HepG2 (cell line): ENCODE measurements around the gene GUCY2D. TPM values are rescaled to one million over a fixed set of nuclear protein-coding genes. Genes with fewer than 3 reads are reported as not detected.

ENCODE experiments used
- ATAC-seq: fragments of 200-7000 bp; cut with Tn5 transposase; 3 replicates; pipeline ENCODE4 v1.9.1; 2020; ENCODE audit warnings: mild to moderate bottlenecking, moderate library complexity
- BruUV-seq: library from RNA; stranded (reverse); fragments of 400-500 nt; replicated peaks from 2 replicates; lab custom pipeline; 2021; lab: Mats Ljungman, UMichigan
- CTCF ChIA-PET: fragments of 300-600 bp; formaldehyde crosslinking; extraction: SDS; loops from one replicate; lab custom pipeline; 2021; ENCODE audit warnings: low total read pairs, inconsistent platforms, low intra/inter-chr PET ratio; lab: Yijun Ruan, JAX
- POLR2A ChIA-PET: fragments of 350-600 bp; sonication (Branson Sonifier 250); formaldehyde crosslinking; loops from one replicate; lab custom pipeline; 2020; ENCODE audit warnings: antibody characterized with exemption, inconsistent platforms; lab: Yijun Ruan, JAX
- DNase-seq: peaks from one replicate; pipeline ENCODE4 v3.0.0-alpha.2; 2015; ENCODE audit warnings: low spot score
- FAIRE-seq: peaks from 3 replicates; lab custom pipeline; 2011; peaks lifted over from hg19 to GRCh38; lab: Jason Lieb, UNC
- H2AFZ ChIP-seq: one replicate; pipeline ENCODE4 v1.6.1; 2011; ENCODE audit warnings: low read length, inconsistent platforms
- H3K27ac ChIP-seq: fragments of 300-600 bp; 3 replicates; pipeline ENCODE4 v1.8.0; 2011; ENCODE audit warnings: mixed run types, mild to moderate bottlenecking, mixed read lengths, low read length, inconsistent platforms; ENCODE audit not compliant: insufficient read depth; ENCODE audit errors: extremely low read length
- H3K27me3 ChIP-seq, 2 experiments: fragments of 200-600 bp in 1 of 2; 2 replicates in 1 of 2; 3 replicates in 1 of 2; pipeline versions ENCODE4 v1.6.0 to v1.8.0; 2011; ENCODE audit warnings: low read length in 2 of 2, mild to moderate bottlenecking in 2 of 2, moderate library complexity in 2 of 2, inconsistent platforms in 1 of 2; ENCODE audit not compliant: insufficient read depth in 2 of 2, control insufficient read depth in 1 of 2
- H3K36me3 ChIP-seq, 2 experiments: fragments of 200-600 bp in 1 of 2; replicated peaks in 1 of 2; 2 replicates in 1 of 2; 3 replicates in 1 of 2; pipeline versions ENCODE4 v1.5.1 to v1.8.0; 2011; ENCODE audit warnings: low read length in 2 of 2, inconsistent platforms in 1 of 2; ENCODE audit not compliant: insufficient read depth in 2 of 2, control insufficient read depth in 1 of 2
- H3K4me1 ChIP-seq: 2 replicates; pipeline ENCODE4 v1.5.1; 2012; ENCODE audit warnings: low read length, inconsistent platforms; ENCODE audit not compliant: insufficient read depth
- H3K4me2 ChIP-seq: 2 replicates; pipeline ENCODE4 v1.6.0; 2011; ENCODE audit warnings: low read depth, low read length, inconsistent platforms
- H3K4me3 ChIP-seq, 3 experiments: fragments of 200-600 bp in 1 of 3; sonication (generic), shearing (Covaris generic) in 1 of 3; replicated peaks in 1 of 3; 2 replicates each; pipeline ENCODE4 v1.5.1; 2011 to 2016; ENCODE audit warnings: low read length in 3 of 3, inconsistent platforms in 2 of 3, low read depth in 2 of 3, mild to moderate bottlenecking in 2 of 3, control low read depth in 1 of 3, mixed read lengths in 1 of 3; ENCODE audit not compliant: insufficient read depth in 1 of 3
- H3K79me2 ChIP-seq: one replicate; pipeline ENCODE4 v1.6.1; 2011; ENCODE audit warnings: low read length, inconsistent platforms; ENCODE audit not compliant: insufficient read depth
- H3K9ac ChIP-seq: 2 replicates; pipeline ENCODE4 v1.6.0; 2011; ENCODE audit warnings: mild to moderate bottlenecking, low read depth, low read length, inconsistent platforms; ENCODE audit not compliant: insufficient read depth
- H3K9me3 ChIP-seq: 2 replicates; pipeline ENCODE4 v1.5.1; 2012; ENCODE audit warnings: mild to moderate bottlenecking, low read length
- H4K20me1 ChIP-seq: 2 replicates; pipeline ENCODE4 v1.6.0; 2011; ENCODE audit warnings: inconsistent platforms, mild to moderate bottlenecking, low read length, moderate library complexity; ENCODE audit not compliant: insufficient read depth
- KDM6A ChIP-seq: IDR thresholded peaks from 2 replicates; pipeline ENCODE4 v1.6.1; 2016; ENCODE audit warnings: low read depth
- MAFF ChIP-seq: IDR thresholded peaks from 2 replicates; pipeline ENCODE4 v1.6.1; 2011; ENCODE audit warnings: low read depth, low read length, improper control_type of control experiment
- MAFK ChIP-seq, 2 experiments: IDR thresholded peaks in 1 of 2; conservative IDR thresholded peaks in 1 of 2; 2 replicates each; pipeline ENCODE4 v1.6.1; 2011; ENCODE audit warnings: improper control_type of control experiment in 2 of 2, low read length in 2 of 2
- RFX1 ChIP-seq: fragments of 450-650 bp; IDR thresholded peaks from 2 replicates; pipeline ENCODE4 v1.6.1; 2017
- TBP ChIP-seq: sonication (generic); formaldehyde crosslinking; IDR thresholded peaks from 2 replicates; pipeline ENCODE4 v1.5.0; 2020; ENCODE audit warnings: missing genetic modification reagents
- ZNF124 ChIP-seq: sonication (generic); formaldehyde crosslinking; IDR thresholded peaks from 2 replicates; pipeline ENCODE4 v1.4.0; 2020; ENCODE audit warnings: missing genetic modification reagents
- ZNF264 ChIP-seq: sonication (generic); formaldehyde crosslinking; IDR thresholded peaks from 2 replicates; pipeline ENCODE4 v1.4.0; 2020; ENCODE audit warnings: missing genetic modification reagents
- ZNF431 ChIP-seq: sonication (generic); formaldehyde crosslinking; IDR thresholded peaks from 2 replicates; pipeline ENCODE4 v1.9.0; 2022; ENCODE audit warnings: missing genetic modification reagents, low read depth, mild to moderate bottlenecking, borderline replicate concordance
- ZNF674 ChIP-seq: sonication (generic); formaldehyde crosslinking; IDR thresholded peaks from 2 replicates; pipeline ENCODE4 v1.5.0; 2020; ENCODE audit warnings: low read depth, mild to moderate bottlenecking, missing genetic modification reagents
- WGBS: methylation state at CpG from one replicate; pipeline ENCODE4 v1.1.6; 2017; ENCODE audit warnings: low lambda C conversion rate; 5-methylcytosine and 5-hydroxymethylcytosine counted together
- in situ Hi-C: cut with HindIII; loops from 2 replicates; pipeline ENCODE4 v1.10.0; 2017; ENCODE audit warnings: low pct_unique_long_range_greater_than_20kb; ENCODE audit not compliant: extremely low pct_ligation_motif_present
- intact Hi-C: fragments of 100-400 bp; cut with micrococcal nuclease; formaldehyde crosslinking; loops from one replicate; pipeline ENCODE4 v1.10.0; 2022; ENCODE audit not compliant: unreplicated experiment
- polyA plus RNA-seq, 8 experiments: library from polyadenylated mRNA; depleted of rRNA in 3 of 8; stranded (reverse) in 7 of 8; unstranded in 1 of 8; fragments of >200 nt; fragmentation: Illumina TruSeq in 4 of 8; extraction: Trizol in 4 of 8; gene quantifications; 2 replicates each; pipeline versions ENCODE4 v1.2.1 to v1.2.3, GENCODE V29; 2011 to 2016; ENCODE audit warnings: low read depth in 4 of 8, missing spikeins in 1 of 8, mixed read lengths in 1 of 8; ENCODE audit not compliant: insufficient read depth in 1 of 8
- total RNA-seq, 5 experiments: library from RNA; depleted of rRNA; stranded (reverse); fragments of >200 nt; fragmentation: Illumina TruSeq; extraction: Trizol; gene quantifications; 2 replicates each; pipeline ENCODE4 v1.2.3, GENCODE V29; 2016; ENCODE audit warnings: low read depth in 1 of 5

Gene GUCY2D
- total and polyA plus RNA-seq, 2 of the 13 experiments (the other 11 are each of a cell fraction or from before 2014, with no cell fraction given), result not detected

DNA sequence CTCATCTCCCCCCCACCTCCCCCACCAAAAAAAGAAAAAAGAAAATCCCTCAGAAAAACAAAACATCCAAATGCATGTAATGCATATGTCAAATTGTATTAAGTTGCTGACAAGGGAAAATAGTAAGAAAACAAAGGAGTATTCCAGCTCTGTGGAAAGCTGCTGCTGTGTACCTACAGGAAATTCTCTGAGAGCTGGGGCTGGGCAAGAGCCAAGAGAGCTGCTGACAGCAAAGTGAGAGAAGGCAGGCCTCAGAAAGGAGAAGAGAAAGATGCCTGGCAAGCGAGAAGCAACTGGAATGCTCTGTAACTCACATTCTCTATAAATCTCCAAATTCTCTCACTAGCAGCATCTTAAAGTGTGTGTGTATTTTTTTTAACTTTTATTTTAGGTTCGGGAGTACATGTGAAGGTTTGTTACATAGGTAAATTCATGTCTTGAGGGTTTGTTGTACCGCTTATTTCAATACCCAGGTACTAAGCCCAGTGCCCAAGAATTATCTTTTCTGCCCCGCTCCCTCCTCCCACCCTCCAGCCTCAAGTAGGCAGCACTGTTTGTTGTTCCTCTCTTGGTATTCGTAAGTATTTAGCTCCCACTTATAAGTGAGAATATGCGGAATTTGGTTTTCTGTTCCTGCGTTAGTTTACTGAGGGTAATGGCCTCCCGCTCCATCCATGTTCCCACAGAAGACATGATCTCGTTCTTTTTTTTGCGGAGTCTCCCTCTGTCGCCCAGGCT is 46.0 kb upstream of the GUCY2D start:
- no peak overlapping the region for H3K9ac ChIP-seq
- ChIA-PET CTCF (no interaction called here), POLR2A (no interaction called here)
- H3K9me3 ChIP-seq, result no peaks in the 10 kb centered on the region
- no peaks in the 10 kb centered on the region for H3K4me1 ChIP-seq
- no peaks in the 10 kb centered on the region for H4K20me1 ChIP-seq
- TF ChIP-seq ZNF431, result no peak
- no peak for TF ChIP-seq ZNF124 (CRISPR knock-in tag)
- TF ChIP-seq RFX1, result no peak
- TF ChIP-seq TBP (CRISPR knock-in tag), result no peak
- TF ChIP-seq ZNF674 (CRISPR knock-in tag), result no peak
- TF ChIP-seq MAFF, result peak; percentile 43; the same call in 1 of the 2 replicates
- TF ChIP-seq ZNF264 (CRISPR knock-in tag), result no peak
- TF ChIP-seq MAFK (conservative IDR thresholded peaks at IDR 0.05 in 1 of 2, IDR thresholded peaks at IDR 0.05 in 1 of 2; ENCODE audit: low read length in 2 of 2), result peak; percentile 49 to 54
- no peak for TF ChIP-seq KDM6A (CRISPR knock-in tag)
- H3K79me2 ChIP-seq, result no peaks in the 10 kb centered on the region
- 61% methylated on average over 11 of the region's 11 CpGs for WGBS
- no peak overlapping the region for H3K4me3 ChIP-seq
- FAIRE-seq (no peak), DNase-seq (no peak), ATAC-seq (no peak)
- intact Hi-C loops (no loop called here), in situ Hi-C loops (no loop called here)
- 0 out of 5 replicates have a peak, but pooled peaks cover 0 to 4% of the 10 kb centered on the region in 2 experiments for H3K27me3 ChIP-seq
- H3K4me2 ChIP-seq, result no peak overlapping the region
- no peak overlapping the region for H2AFZ ChIP-seq
- H3K36me3 ChIP-seq, result no peaks in the 10 kb centered on the region
- BruUV-seq, result no TSS peak
- no peak overlapping the region for H3K27ac ChIP-seq
